Vagina (tissue), 2 donors: ENCODE results near the gene RYR2. TPM values are rescaled to one million over a fixed set of nuclear protein-coding genes. Genes with fewer than 3 reads are reported as not detected.

Experiments
- DNase-seq, 2 donors: peaks; one replicate each; pipeline ENCODE4 v3.0.0-alpha.2; 2017; ENCODE audit errors: extremely low spot score in 2 of 2
- H3K27ac ChIP-seq: fragments of 200-600 bp; sonication (generic); one replicate; pipeline ENCODE4 v1.5.1; 2019
- H3K27me3 ChIP-seq: fragments of 200-600 bp; sonication (generic); one replicate; pipeline ENCODE4 v1.5.1; 2019
- H3K36me3 ChIP-seq, 2 donors: fragments of 200-600 bp; sonication (generic); one replicate each; pipeline ENCODE4 v1.5.1; 2017 to 2019
- H3K4me1 ChIP-seq: fragments of 200-600 bp; sonication (generic); one replicate; pipeline ENCODE4 v1.5.1; 2019
- H3K4me3 ChIP-seq, 2 donors: fragments of 200-600 bp; sonication (generic); 1 replicate in 1 of 2; 2 replicates in 1 of 2; pipeline ENCODE4 v1.5.1; 2016 to 2019
- H3K9me3 ChIP-seq: fragments of 200-600 bp; sonication (generic); one replicate; pipeline ENCODE4 v1.5.1; 2019
- POLR2A ChIP-seq, 2 donors: fragments of 450-650 bp; IDR thresholded peaks; one replicate each; pipeline ENCODE4 v1.6.1; 2017; ENCODE audit warnings: antibody characterized with exemption in 2 of 2, mild to moderate bottlenecking in 2 of 2, moderate library complexity in 2 of 2
- POLR2AphosphoS5 ChIP-seq, 2 donors: sonication (generic); formaldehyde crosslinking; IDR thresholded peaks; one replicate each; pipeline ENCODE4 v1.9.0; 2017; ENCODE audit warnings: antibody characterized with exemption in 2 of 2, mild to moderate bottlenecking in 2 of 2, low read depth in 1 of 2; ENCODE audit not compliant: insufficient read depth in 1 of 2
- intact Hi-C: fragments of 100-400 bp; cut with DNase I; formaldehyde crosslinking; loops from one replicate; pipeline ENCODE4 v1.15.1; 2023
- total RNA-seq: library from RNA; depleted of rRNA; stranded (reverse); fragments of >200 nt; gene quantifications from one replicate; pipeline ENCODE4 v1.2.3, GENCODE V29; 2016
- TF ChIP-seq, protein P1 (sequence below), 3 experiments: fragments of 450-650 bp in 2 of 3; fragments of 200-600 bp in 1 of 3; sonication (generic) in 1 of 3; IDR thresholded peaks; one replicate each; pipeline ENCODE4 v1.5.1; 2017 to 2019; ENCODE audit warnings: antibody characterized with exemption in 3 of 3, mild to moderate bottlenecking in 2 of 3, moderate library complexity in 2 of 3

Gene RYR2
- total RNA-seq, 1 donor from 2014 or later, result 1.5 TPM

DNA sequence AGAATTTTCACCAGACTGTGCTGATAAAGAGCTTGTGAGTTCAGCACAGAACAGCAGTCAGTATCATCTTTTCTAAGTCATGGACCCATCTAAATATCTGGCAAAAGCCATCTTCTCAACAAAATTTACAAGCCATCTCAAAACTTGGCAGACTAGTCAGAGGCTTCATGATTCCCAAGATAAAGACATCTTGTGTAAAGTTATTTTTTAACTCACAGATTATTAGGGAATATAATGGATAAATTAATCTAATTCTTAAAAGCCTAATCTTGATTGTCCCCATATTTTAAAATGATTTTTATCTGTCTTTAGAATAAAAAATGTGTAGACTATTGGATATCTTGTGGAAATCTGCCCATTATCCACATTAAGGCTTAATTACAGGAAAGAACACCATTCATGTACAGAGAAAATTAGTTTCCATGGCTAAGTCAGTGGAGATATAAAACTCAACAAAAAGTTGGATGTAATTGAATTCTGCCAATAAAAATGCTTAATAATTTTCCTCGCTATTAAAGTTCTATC lies 688.9 kb downstream of the RYR2 start:
- no peak for DNase-seq
- Histone ChIP-seq H3K27me3 (no peaks in the 10 kb centered on the region), H3K4me1 (no peaks in the 10 kb centered on the region), H3K9me3 (no peaks in the 10 kb centered on the region), H3K27ac (no peak overlapping the region), H3K36me3 (no peaks in the 10 kb centered on the region), H3K4me3 (no peak overlapping the region)
- TF ChIP-seq POLR2A (IDR thresholded peaks at IDR 0.05), result no peak
- TF ChIP-seq POLR2AphosphoS5 (IDR thresholded peaks at IDR 0.05; ENCODE audit: insufficient read depth in 1 of 2, low read depth in 1 of 2), result no peak
- TF ChIP-seq, protein P1, sequence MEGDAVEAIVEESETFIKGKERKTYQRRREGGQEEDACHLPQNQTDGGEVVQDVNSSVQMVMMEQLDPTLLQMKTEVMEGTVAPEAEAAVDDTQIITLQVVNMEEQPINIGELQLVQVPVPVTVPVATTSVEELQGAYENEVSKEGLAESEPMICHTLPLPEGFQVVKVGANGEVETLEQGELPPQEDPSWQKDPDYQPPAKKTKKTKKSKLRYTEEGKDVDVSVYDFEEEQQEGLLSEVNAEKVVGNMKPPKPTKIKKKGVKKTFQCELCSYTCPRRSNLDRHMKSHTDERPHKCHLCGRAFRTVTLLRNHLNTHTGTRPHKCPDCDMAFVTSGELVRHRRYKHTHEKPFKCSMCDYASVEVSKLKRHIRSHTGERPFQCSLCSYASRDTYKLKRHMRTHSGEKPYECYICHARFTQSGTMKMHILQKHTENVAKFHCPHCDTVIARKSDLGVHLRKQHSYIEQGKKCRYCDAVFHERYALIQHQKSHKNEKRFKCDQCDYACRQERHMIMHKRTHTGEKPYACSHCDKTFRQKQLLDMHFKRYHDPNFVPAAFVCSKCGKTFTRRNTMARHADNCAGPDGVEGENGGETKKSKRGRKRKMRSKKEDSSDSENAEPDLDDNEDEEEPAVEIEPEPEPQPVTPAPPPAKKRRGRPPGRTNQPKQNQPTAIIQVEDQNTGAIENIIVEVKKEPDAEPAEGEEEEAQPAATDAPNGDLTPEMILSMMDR (IDR thresholded peaks at IDR 0.05), result no peak
- intact Hi-C loops, result no loop called here

DNA sequence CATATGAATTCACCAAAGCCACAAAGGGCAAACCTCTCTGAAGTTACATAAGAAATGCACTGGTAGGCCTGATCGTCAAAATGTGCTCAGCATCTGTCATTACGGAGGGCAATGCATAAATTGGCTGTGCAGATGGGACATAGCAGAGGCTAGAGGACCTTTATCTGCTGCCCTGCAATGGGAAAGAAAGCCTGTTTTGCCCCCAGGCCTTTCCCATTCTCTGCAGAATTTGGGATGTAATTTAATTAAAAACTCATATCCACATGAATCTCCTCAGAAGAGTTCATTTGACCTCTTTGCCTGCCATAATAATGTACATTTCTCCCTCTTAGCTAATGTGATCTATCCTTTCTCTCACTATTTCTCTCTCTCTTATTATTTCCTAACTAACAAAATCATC lies 690.7 kb downstream of the RYR2 start:
- H3K9me3 ChIP-seq, result no peaks in the 10 kb centered on the region
- no peak for TF ChIP-seq POLR2AphosphoS5 (IDR thresholded peaks at IDR 0.05; ENCODE audit: insufficient read depth in 1 of 2, low read depth in 1 of 2)
- intact Hi-C loops, result no loop called here
- no peak for DNase-seq
- H3K4me1 ChIP-seq, result no peaks in the 10 kb centered on the region
- H3K36me3 ChIP-seq, result no peaks in the 10 kb centered on the region
- no peak overlapping the region for H3K4me3 ChIP-seq
- no peak overlapping the region for H3K27ac ChIP-seq
- no peaks in the 10 kb centered on the region for H3K27me3 ChIP-seq

DNA sequence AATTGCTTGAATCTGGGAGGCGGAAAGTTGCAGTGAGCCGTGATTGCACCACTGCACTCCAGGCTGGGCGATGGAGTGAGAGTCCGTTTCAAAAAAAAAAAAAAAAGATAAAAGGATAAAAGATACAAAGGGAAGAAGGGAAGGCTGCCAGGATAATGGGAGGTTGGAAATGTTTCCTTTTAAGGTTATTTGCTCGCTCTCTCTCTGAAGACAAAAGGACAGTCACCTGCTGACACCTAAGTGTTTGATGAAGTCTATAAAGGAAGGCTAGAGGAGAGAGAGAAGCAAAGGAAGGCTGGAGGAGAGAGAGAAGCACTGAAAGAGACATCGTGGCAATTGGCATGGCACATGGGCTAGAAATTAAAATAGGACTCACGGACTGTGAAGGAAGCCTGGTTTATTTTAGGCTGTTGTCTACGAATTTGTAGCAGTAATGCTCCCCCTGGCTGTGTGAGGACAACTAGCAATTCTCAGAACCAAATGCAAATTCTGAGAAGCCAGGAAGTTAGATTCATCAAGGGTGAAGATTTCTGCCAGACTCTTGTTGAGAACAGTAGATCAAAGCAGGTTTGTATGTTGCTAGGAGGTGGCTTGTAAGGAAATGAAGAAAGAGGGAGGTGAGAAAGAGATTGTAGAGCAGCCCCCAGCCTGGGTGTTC lies 694.5 kb downstream of the RYR2 start:
- TF ChIP-seq POLR2AphosphoS5 (IDR thresholded peaks at IDR 0.05; ENCODE audit: insufficient read depth in 1 of 2, low read depth in 1 of 2) (no peak), POLR2A (IDR thresholded peaks at IDR 0.05) (no peak)
- TF ChIP-seq, protein P1 (IDR thresholded peaks at IDR 0.05), result no peak
- Histone ChIP-seq H3K4me1 (no peaks in the 10 kb centered on the region), H3K27ac (no peak overlapping the region)

DNA sequence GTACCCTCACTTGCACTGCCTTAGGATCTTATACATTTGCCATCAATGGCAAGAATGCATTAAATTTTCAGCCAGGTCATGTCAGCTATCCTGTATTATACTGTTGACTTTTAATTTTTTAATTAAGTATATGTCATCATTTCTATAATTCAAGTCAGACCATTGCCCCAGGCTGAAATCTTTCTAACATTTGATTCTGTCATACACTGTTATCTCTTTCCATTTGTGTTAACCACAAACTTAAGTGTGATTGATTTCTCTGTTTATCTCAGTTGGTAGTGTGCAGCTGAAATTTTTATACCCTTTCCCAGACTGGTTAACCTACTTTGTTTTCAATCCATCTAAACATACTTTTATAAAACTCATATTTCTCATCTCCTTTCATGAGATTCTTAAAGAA lies 695.5 kb downstream of the RYR2 start:
- no peaks in the 10 kb centered on the region for H3K4me1 ChIP-seq
- H3K9me3 ChIP-seq, result no peaks in the 10 kb centered on the region
- no peaks in the 10 kb centered on the region for H3K36me3 ChIP-seq
- intact Hi-C loops, result no loop called here
- TF ChIP-seq, protein P1 (IDR thresholded peaks at IDR 0.05), result no peak
- TF ChIP-seq POLR2AphosphoS5 (IDR thresholded peaks at IDR 0.05; ENCODE audit: insufficient read depth in 1 of 2, low read depth in 1 of 2), result no peak
- no peak for TF ChIP-seq POLR2A (IDR thresholded peaks at IDR 0.05)
- DNase-seq, result no peak
- no peak overlapping the region for H3K4me3 ChIP-seq
- no peak overlapping the region for H3K27ac ChIP-seq
- no peaks in the 10 kb centered on the region for H3K27me3 ChIP-seq

More for the DNA sequence above, 694.5 kb downstream of the RYR2 start:
- Histone ChIP-seq H3K9me3 (no peaks in the 10 kb centered on the region), H3K27me3 (no peaks in the 10 kb centered on the region), H3K36me3 (no peaks in the 10 kb centered on the region), H3K4me3 (no peak overlapping the region)
- intact Hi-C loops, result no loop called here
- no peak for DNase-seq

DNA sequence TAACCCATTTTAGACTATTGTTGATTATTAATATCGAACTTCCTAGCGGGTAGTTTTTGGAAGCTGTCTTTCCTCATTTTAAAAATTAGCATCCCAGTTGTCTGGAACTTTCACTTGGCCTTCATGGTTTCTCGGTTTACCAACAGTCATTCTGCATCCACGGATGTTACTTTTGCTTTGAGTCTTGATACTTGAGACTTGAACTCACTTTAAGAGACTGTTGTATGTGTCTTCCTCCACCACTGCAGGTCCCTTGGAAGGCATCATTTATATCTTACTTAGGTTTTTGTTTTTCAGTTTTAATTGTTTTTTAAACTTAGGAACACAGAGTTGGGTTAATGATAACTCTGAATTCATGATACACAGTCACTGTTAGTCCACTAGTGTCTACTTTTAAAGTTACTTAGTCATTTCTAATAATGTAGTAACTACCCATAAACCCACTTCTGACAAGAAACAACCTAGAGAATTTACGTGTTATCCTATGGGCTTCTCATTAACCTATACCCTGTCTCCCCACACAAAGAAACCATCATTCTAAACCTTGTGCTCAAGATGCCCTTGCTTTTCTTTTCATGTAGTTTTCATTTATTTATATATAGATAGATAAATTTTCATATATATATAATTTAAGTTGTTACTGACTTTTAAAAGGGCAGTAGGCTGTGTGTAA lies 696.1 kb downstream of the RYR2 start:
- no peak for TF ChIP-seq POLR2AphosphoS5 (IDR thresholded peaks at IDR 0.05; ENCODE audit: insufficient read depth in 1 of 2, low read depth in 1 of 2)
- TF ChIP-seq, protein P1 (IDR thresholded peaks at IDR 0.05), result no peak
- H3K27me3 ChIP-seq, result no peaks in the 10 kb centered on the region
- intact Hi-C loops, result no loop called here
- no peak overlapping the region for H3K27ac ChIP-seq
- H3K9me3 ChIP-seq, result no peaks in the 10 kb centered on the region
- H3K4me3 ChIP-seq, result no peak overlapping the region
- H3K4me1 ChIP-seq, result no peaks in the 10 kb centered on the region
- no peaks in the 10 kb centered on the region for H3K36me3 ChIP-seq
- no peak for DNase-seq
